ENCODE results near the gene DUSP28. TPM values are rescaled to one million over a fixed set of nuclear protein-coding genes. Genes with fewer than 3 reads are reported as not detected.

Gene DUSP28
- total RNA-seq, 1 donor from 2014 or later: 9.6 TPM

GRCh38 chr2:240585101-240585500 lies 24.9 kb downstream of the DUSP28 start:
- intact Hi-C loops (cut with micrococcal nuclease): loop anchor here (5.0 kb wide), 1 partner anchor 73 kb away; no protein-coding TSS in a partner anchor

GRCh38 chr2:240585681-240586197 lies 25.6 kb downstream of the DUSP28 start:
- intact Hi-C loops (cut with micrococcal nuclease): loop anchor here (1.0 to 5.0 kb wide), 6 partner anchors 19 to 247 kb away; partner anchors contain the start of gene GPR35

GRCh38 chr2:240586198-240586918 lies 26.2 kb downstream of the DUSP28 start, which contains the start of gene CAPN10:
CAPN10 (plus strand) TSS chr2:240586734; CDS start chr2:240586912, 178 bp downstream.
- intact Hi-C loops (cut with micrococcal nuclease): loop anchor here (1.0 to 5.0 kb wide), 6 partner anchors 20 to 246 kb away; partner anchors contain the start of gene GPR35

- intact Hi-C loops (cut with micrococcal nuclease): loop anchor here (1.0 to 5.0 kb wide), 6 partner anchors 21 to 245 kb away; partner anchors contain the start of gene GPR35
Observed at GRCh38 chr2:240586919-240587800, 27.0 kb downstream of the DUSP28 start.

GRCh38 chr2:240588006-240588655 lies 28.0 kb downstream of the DUSP28 start:
- intact Hi-C loops (cut with micrococcal nuclease): loop anchor here (5.0 kb wide), 1 partner anchor 76 kb away; no protein-coding TSS in a partner anchor

GRCh38 chr2:240588669-240589068 lies 28.5 kb downstream of the DUSP28 start:
- intact Hi-C loops (cut with micrococcal nuclease): loop anchor here (5.0 kb wide), 1 partner anchor 76 kb away; no protein-coding TSS in a partner anchor

GRCh38 chr2:240589375-240589774 lies 29.2 kb downstream of the DUSP28 start:
- intact Hi-C loops (cut with micrococcal nuclease): loop anchor here (5.0 kb wide), 1 partner anchor 77 kb away; no protein-coding TSS in a partner anchor

GRCh38 chr2:240589850-240590525 lies 29.8 kb downstream of the DUSP28 start:
- intact Hi-C loops (cut with micrococcal nuclease): loop anchor here (5.0 kb wide), 1 partner anchor 78 kb away; no protein-coding TSS in a partner anchor

GRCh38 chr2:240590681-240591111 lies 30.5 kb downstream of the DUSP28 start:
- intact Hi-C loops (cut with micrococcal nuclease): no loop called here

GRCh38 chr2:240591226-240591625 lies 31.1 kb downstream of the DUSP28 start:
- intact Hi-C loops (cut with micrococcal nuclease): no loop called here

GRCh38 chr2:240591784-240592183 lies 31.6 kb downstream of the DUSP28 start:
- intact Hi-C loops (cut with micrococcal nuclease): no loop called here

- intact Hi-C loops (cut with micrococcal nuclease): no loop called here
Observed at GRCh38 chr2:240593026-240593702, 33.0 kb downstream of the DUSP28 start.

- intact Hi-C loops (cut with micrococcal nuclease): no loop called here
Observed at GRCh38 chr2:240593703-240594451, 33.7 kb downstream of the DUSP28 start.

GRCh38 chr2:240594511-240595380 lies 34.6 kb downstream of the DUSP28 start:
- intact Hi-C loops (cut with micrococcal nuclease): no loop called here

- intact Hi-C loops (cut with micrococcal nuclease): no loop called here
Observed at GRCh38 chr2:240595381-240596079, 35.4 kb downstream of the DUSP28 start.

- intact Hi-C loops (cut with micrococcal nuclease): no loop called here
Observed at GRCh38 chr2:240596080-240596460, 35.9 kb downstream of the DUSP28 start.

- intact Hi-C loops (cut with micrococcal nuclease): no loop called here
Observed at GRCh38 chr2:240596491-240596931, 36.4 kb downstream of the DUSP28 start.

Data from T-helper 2 cell treated with Interferon-gamma antibody and Interleukin-4, amounts not matched to agents 100 ng/mL and 5 ng/mL, for 36 hours (primary cell).